Measurements from ENCODE around the gene IL13RA1.

Gene IL13RA1

DNA sequence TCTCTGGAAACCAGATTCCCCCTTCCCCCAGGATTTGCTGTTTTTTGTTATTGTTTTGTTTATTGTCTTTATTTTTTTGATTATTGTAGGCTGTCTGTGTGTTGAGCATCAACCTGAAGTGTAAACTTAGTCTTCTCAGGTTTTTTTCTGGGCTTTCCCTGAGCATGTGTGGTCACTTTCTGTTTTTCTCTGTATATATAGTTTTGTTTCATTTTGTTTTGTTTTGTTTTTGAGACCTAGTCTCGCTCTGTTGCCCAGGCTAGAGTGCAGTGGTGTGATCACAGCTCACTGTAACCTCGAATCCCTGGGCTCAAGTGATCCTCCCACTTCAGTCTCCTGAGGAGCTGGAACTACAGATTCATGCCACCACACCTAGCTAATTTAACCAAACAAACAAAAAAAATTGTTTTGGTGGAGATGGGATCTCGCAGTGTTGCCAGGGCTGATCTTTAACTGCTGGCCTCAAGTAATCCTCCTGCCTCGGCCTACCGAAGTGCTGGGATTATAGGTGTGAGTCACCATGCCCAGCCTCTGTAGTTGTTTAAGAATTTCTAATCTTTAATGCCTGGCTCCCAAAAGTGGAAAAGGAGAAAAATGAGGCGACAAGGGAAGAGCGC is 9.1 kb downstream of the IL13RA1 start:
- Histone ChIP-seq H3K9me2 (ENCODE audit: low read depth, low read length) (no peaks in the 10 kb centered on the region), H3F3A (ENCODE audit: insufficient read depth, low read length) (no peaks in the 10 kb centered on the region), H3K27me3 (ENCODE audit: insufficient read depth, low read length) (no peaks in the 10 kb centered on the region), H3K4me2 (ENCODE audit: low read length) (no peak overlapping the region), H2AFZ (ENCODE audit: low read length) (no peak overlapping the region), H4K20me1 (ENCODE audit: insufficient read depth, low read length) (no peaks in the 10 kb centered on the region), H3K9ac (ENCODE audit: low read length) (no peak overlapping the region), H3K9me3 (ENCODE audit: low read length) (no peaks in the 10 kb centered on the region; the same call in 1 of the 2 replicates), H3K4me1 (ENCODE audit: insufficient read depth, low read length, severe bottlenecking) (no peaks in the 10 kb centered on the region), H3K4me3 (ENCODE audit: low read depth, low read length, poor library complexity, severe bottlenecking) (no peak overlapping the region), H3K27ac (ENCODE audit: low read depth, low read length, poor library complexity, severe bottlenecking) (no peak overlapping the region), H3K36me3 (ENCODE audit: insufficient read depth, low read length) (no peaks in the 10 kb centered on the region), H3K79me2 (ENCODE audit: insufficient read depth, low read length) (no peaks in the 10 kb centered on the region)
- TF ChIP-seq, protein P1, sequence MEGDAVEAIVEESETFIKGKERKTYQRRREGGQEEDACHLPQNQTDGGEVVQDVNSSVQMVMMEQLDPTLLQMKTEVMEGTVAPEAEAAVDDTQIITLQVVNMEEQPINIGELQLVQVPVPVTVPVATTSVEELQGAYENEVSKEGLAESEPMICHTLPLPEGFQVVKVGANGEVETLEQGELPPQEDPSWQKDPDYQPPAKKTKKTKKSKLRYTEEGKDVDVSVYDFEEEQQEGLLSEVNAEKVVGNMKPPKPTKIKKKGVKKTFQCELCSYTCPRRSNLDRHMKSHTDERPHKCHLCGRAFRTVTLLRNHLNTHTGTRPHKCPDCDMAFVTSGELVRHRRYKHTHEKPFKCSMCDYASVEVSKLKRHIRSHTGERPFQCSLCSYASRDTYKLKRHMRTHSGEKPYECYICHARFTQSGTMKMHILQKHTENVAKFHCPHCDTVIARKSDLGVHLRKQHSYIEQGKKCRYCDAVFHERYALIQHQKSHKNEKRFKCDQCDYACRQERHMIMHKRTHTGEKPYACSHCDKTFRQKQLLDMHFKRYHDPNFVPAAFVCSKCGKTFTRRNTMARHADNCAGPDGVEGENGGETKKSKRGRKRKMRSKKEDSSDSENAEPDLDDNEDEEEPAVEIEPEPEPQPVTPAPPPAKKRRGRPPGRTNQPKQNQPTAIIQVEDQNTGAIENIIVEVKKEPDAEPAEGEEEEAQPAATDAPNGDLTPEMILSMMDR (IDR thresholded peaks at IDR 0.05; ENCODE audit: low read length): no peak
- TF ChIP-seq EZH2 (IDR thresholded peaks at IDR 0.05; ENCODE audit: borderline replicate concordance, low read length): no peak

DNA sequence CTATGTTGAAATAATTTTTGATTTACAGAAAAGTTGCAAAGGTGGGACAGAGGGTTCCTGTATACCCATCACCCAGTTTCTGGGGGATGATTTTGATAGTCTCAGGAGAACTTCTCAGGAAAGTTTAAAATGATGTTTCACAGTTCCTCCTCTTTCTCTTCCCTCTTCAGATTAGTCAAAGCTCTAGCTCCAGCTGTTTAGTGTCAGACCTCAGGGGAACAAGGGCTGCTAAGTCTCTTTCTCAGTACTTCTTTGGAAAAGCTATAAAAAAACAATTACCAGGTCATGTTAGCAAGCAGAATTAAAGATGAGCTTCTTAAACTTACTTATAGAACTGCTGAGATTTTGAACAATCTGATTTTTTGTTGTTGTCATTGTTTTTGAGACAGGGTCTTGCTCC is 12.2 kb downstream of the IL13RA1 start:
- Histone ChIP-seq H3K79me2 (ENCODE audit: insufficient read depth, low read length) (no peaks in the 10 kb centered on the region), H3K9ac (ENCODE audit: low read length) (no peak overlapping the region), H3K27me3 (ENCODE audit: insufficient read depth, low read length) (no peaks in the 10 kb centered on the region), H2AFZ (ENCODE audit: low read length) (no peak overlapping the region), H4K20me1 (ENCODE audit: insufficient read depth, low read length) (no peaks in the 10 kb centered on the region), H3K4me1 (ENCODE audit: insufficient read depth, low read length, severe bottlenecking) (no peaks in the 10 kb centered on the region), H3F3A (ENCODE audit: insufficient read depth, low read length) (no peaks in the 10 kb centered on the region), H3K4me3 (ENCODE audit: low read depth, low read length, poor library complexity, severe bottlenecking) (no peak overlapping the region), H3K36me3 (ENCODE audit: insufficient read depth, low read length) (no peaks in the 10 kb centered on the region), H3K9me3 (ENCODE audit: low read length) (no peaks in the 10 kb centered on the region), H3K4me2 (ENCODE audit: low read length) (no peak overlapping the region), H3K9me2 (ENCODE audit: low read depth, low read length) (no peaks in the 10 kb centered on the region), H3K27ac (ENCODE audit: low read depth, low read length, poor library complexity, severe bottlenecking) (no peak overlapping the region)
- TF ChIP-seq, protein P1 (IDR thresholded peaks at IDR 0.05; ENCODE audit: low read length): no peak
- TF ChIP-seq EZH2 (IDR thresholded peaks at IDR 0.05; ENCODE audit: borderline replicate concordance, low read length): no peak

DNA sequence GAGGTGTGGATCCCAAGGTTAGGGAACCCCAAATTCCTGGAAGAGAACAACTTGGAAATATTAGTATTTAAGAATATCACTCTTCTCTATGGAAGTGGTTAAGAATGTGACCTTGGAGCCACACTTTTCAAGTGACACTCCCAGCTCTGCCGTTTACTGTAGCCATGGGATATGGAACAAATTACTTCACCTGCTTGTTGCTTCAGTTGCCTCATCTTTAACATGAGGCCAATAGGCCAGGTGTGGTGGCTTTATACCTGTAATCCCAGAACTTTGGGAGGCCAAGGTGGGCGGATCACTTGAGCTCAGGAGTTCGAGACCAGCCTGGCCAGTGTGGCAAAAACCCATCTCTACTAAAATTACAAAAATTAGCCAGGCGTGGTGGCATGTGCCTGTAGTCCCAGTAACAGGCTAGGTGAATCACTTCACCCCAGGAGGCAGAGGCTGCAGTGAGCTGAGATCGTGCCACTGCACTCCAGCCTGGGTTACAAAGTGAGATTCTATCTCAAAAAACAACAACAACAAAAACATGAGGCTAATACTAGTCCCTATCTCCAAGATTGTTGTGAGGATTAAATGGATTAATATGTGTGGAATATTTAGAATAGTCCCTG is 13.0 kb downstream of the IL13RA1 start:
- H4K20me1 ChIP-seq (ENCODE audit: insufficient read depth, low read length): no peaks in the 10 kb centered on the region
- no peak overlapping the region for H3K4me3 ChIP-seq (ENCODE audit: low read depth, low read length, poor library complexity, severe bottlenecking)
- H3K4me1 ChIP-seq (ENCODE audit: insufficient read depth, low read length, severe bottlenecking): no peaks in the 10 kb centered on the region
- TF ChIP-seq, protein P1 (IDR thresholded peaks at IDR 0.05; ENCODE audit: low read length): no peak
- no peak for TF ChIP-seq EZH2 (IDR thresholded peaks at IDR 0.05; ENCODE audit: borderline replicate concordance, low read length)
- H3K9me2 ChIP-seq (ENCODE audit: low read depth, low read length): no peaks in the 10 kb centered on the region
- H3K27me3 ChIP-seq (ENCODE audit: insufficient read depth, low read length): no peaks in the 10 kb centered on the region
- no peaks in the 10 kb centered on the region for H3K9me3 ChIP-seq (ENCODE audit: low read length)
- H3K4me2 ChIP-seq (ENCODE audit: low read length): no peak overlapping the region
- H2AFZ ChIP-seq (ENCODE audit: low read length): no peak overlapping the region
- no peaks in the 10 kb centered on the region for H3K36me3 ChIP-seq (ENCODE audit: insufficient read depth, low read length)
- no peaks in the 10 kb centered on the region for H3K79me2 ChIP-seq (ENCODE audit: insufficient read depth, low read length)
- H3F3A ChIP-seq (ENCODE audit: insufficient read depth, low read length): no peaks in the 10 kb centered on the region
- no peak overlapping the region for H3K9ac ChIP-seq (ENCODE audit: low read length)
- H3K27ac ChIP-seq (ENCODE audit: low read depth, low read length, poor library complexity, severe bottlenecking): no peak overlapping the region

All from OCI-LY1 (cell line).